K562 (cell line): ENCODE results near the gene PGRMC2. TPM values are rescaled to one million over a fixed set of nuclear protein-coding genes. Genes with fewer than 3 reads are reported as not detected.

Experiments
- ATAC-seq: fragments of 200-7000 bp; cut with Tn5 transposase; 3 replicates; pipeline ENCODE4 v1.9.1; 2020; ENCODE audit warnings: moderate library complexity
- BruUV-seq: library from RNA; stranded (reverse); fragments of 400-500 nt; replicated peaks from 2 replicates; lab custom pipeline; 2021; lab: Mats Ljungman, UMichigan
- CTCF ChIA-PET: fragments of 300-600 bp; formaldehyde crosslinking; extraction: SDS; loops from one replicate; lab custom pipeline; 2021; ENCODE audit warnings: low intra/inter-chr PET ratio; lab: Yijun Ruan, JAX
- POLR2A ChIA-PET: fragments of 300-600, 350-650 bp; sonication (Branson Sonifier 250); formaldehyde crosslinking; extraction: SDS; loops from one replicate; lab custom pipeline; 2021; ENCODE audit warnings: antibody characterized with exemption, inconsistent platforms; lab: Yijun Ruan, JAX
- DNase-seq, 4 experiments: peaks; one replicate each; pipeline versions ENCODE4 v3.0.0 to v3.0.0-alpha.2; 2011 to 2018; ENCODE audit warnings: low spot score in 3 of 4, mixed read lengths in 3 of 4; ENCODE audit errors: extremely low read depth in 1 of 4
- FAIRE-seq: peaks from 2 replicates; lab custom pipeline; 2011; peaks lifted over from hg19 to GRCh38; lab: Jason Lieb, UNC
- H2AFZ ChIP-seq: 2 replicates; pipeline ENCODE4 v1.6.0; 2011; ENCODE audit warnings: low read depth, low read length, control low read depth, inconsistent platforms
- H3K27ac ChIP-seq: fragments of 200-600 bp; 3 replicates; pipeline ENCODE4 v1.8.0; 2011; ENCODE audit warnings: low read depth, mild to moderate bottlenecking, control low read depth, inconsistent platforms, low read length, moderate library complexity, mixed read lengths; ENCODE audit errors: extremely low read depth
- H3K27me3 ChIP-seq, 2 experiments: fragments of 300-600 bp in 1 of 2; 2 replicates in 1 of 2; 3 replicates in 1 of 2; pipeline versions ENCODE4 v1.6.0 to v1.8.0; 2011; ENCODE audit warnings: inconsistent platforms in 2 of 2, low read length in 2 of 2, mild to moderate bottlenecking in 1 of 2, mixed read lengths in 1 of 2, moderate library complexity in 1 of 2; ENCODE audit not compliant: control insufficient read depth in 2 of 2, insufficient read depth in 2 of 2
- H3K36me3 ChIP-seq: fragments of 300-600 bp; 3 replicates; pipeline ENCODE4 v1.8.0; 2011; ENCODE audit warnings: mild to moderate bottlenecking, low read length, inconsistent platforms; ENCODE audit not compliant: control insufficient read depth, insufficient read depth
- H3K4me1 ChIP-seq, 2 experiments: fragments of 200-600 bp in 1 of 2; replicated peaks in 1 of 2; 2 replicates in 1 of 2; 3 replicates in 1 of 2; pipeline versions ENCODE4 v1.5.1 to v1.8.0; 2011; ENCODE audit warnings: inconsistent platforms in 2 of 2, low read length in 2 of 2, mild to moderate bottlenecking in 1 of 2, mixed read lengths in 1 of 2, moderate library complexity in 1 of 2; ENCODE audit not compliant: control insufficient read depth in 2 of 2, insufficient read depth in 2 of 2
- H3K4me2 ChIP-seq: 2 replicates; pipeline ENCODE4 v1.6.1; 2011; ENCODE audit warnings: low read length, control low read depth, inconsistent platforms, mixed read lengths; ENCODE audit not compliant: insufficient read depth
- H3K4me3 ChIP-seq: fragments of 200-600 bp; sonication (generic), shearing (Covaris generic); 2 replicates; pipeline ENCODE4 v1.5.1; 2016; ENCODE audit warnings: control low read depth, inconsistent platforms
- H3K79me2 ChIP-seq: fragments of 200-600 bp; 3 replicates; pipeline ENCODE4 v1.8.0; 2011; ENCODE audit warnings: low read length, inconsistent platforms; ENCODE audit not compliant: control insufficient read depth, insufficient read depth
- H3K9ac ChIP-seq, 2 experiments: 2 replicates each; pipeline versions ENCODE4 v1.6.0 to v1.6.1; 2011; ENCODE audit warnings: low read depth in 2 of 2, low read length in 2 of 2, control low read depth in 1 of 2, inconsistent platforms in 1 of 2, mild to moderate bottlenecking in 1 of 2, mixed read lengths in 1 of 2; ENCODE audit not compliant: insufficient read depth in 1 of 2
- H3K9me1 ChIP-seq: one replicate; pipeline ENCODE4 v1.6.0; 2011; ENCODE audit warnings: inconsistent platforms, mild to moderate bottlenecking, low read length, moderate library complexity; ENCODE audit not compliant: control insufficient read depth, insufficient read depth
- H3K9me3 ChIP-seq: replicated peaks from 2 replicates; pipeline ENCODE4 v1.5.1; 2011; ENCODE audit warnings: low read depth, low read length, inconsistent platforms; ENCODE audit not compliant: control insufficient read depth, insufficient read depth
- H4K20me1 ChIP-seq: replicated peaks from 2 replicates; pipeline ENCODE4 v1.6.1; 2011; ENCODE audit warnings: low read length, inconsistent platforms, mixed read lengths; ENCODE audit not compliant: control insufficient read depth, insufficient read depth
- ARID3B ChIP-seq: fragments of 250-450 bp; sonication (Bioruptor Pico); IDR thresholded peaks from 2 replicates; pipeline ENCODE4 v1.4.0; 2020; ENCODE audit warnings: borderline replicate concordance
- DACH1 ChIP-seq: fragments of 450-650 bp; IDR thresholded peaks from 2 replicates; pipeline ENCODE4 v1.6.1; 2018; ENCODE audit not compliant: partially characterized antibody
- FOSL1 ChIP-seq: fragments of 200-800 bp; sonication (Bioruptor generic); conservative IDR thresholded peaks from 2 replicates; pipeline ENCODE4 v1.6.1; 2016; ENCODE audit warnings: missing genetic modification characterization, missing compliant biosample characterization
- FOXK2 ChIP-seq, 2 experiments: fragments of 450-650 bp; IDR thresholded peaks in 1 of 2; conservative IDR thresholded peaks in 1 of 2; 2 replicates each; pipeline ENCODE4 v1.6.1; 2016; ENCODE audit warnings: low read depth in 2 of 2, mild to moderate bottlenecking in 1 of 2
- GABPA ChIP-seq: fragments of 200-800 bp; sonication (Bioruptor generic); conservative IDR thresholded peaks from 2 replicates; pipeline ENCODE4 v1.6.1; 2016; ENCODE audit warnings: low read depth, missing genetic modification characterization, missing compliant biosample characterization
- HBP1 ChIP-seq: fragments of 450-650 bp; formaldehyde crosslinking; IDR thresholded peaks from 2 replicates; pipeline ENCODE4 v1.4.0; 2022; ENCODE audit warnings: missing genetic modification characterization
- HDAC8 ChIP-seq: fragments of 450-650 bp; IDR thresholded peaks from 2 replicates; pipeline ENCODE4 v1.6.1; 2016; ENCODE audit warnings: mild to moderate bottlenecking, missing genetic modification characterization, moderate library complexity, missing compliant biosample characterization
- HES1 ChIP-seq: fragments of 450-650 bp; IDR thresholded peaks from 2 replicates; pipeline ENCODE4 v1.6.1; 2016; ENCODE audit warnings: low read depth, mild to moderate bottlenecking, moderate library complexity
- L3MBTL2 ChIP-seq: fragments of 450-650 bp; IDR thresholded peaks from 2 replicates; pipeline ENCODE4 v1.6.1; 2016; ENCODE audit warnings: mild to moderate bottlenecking, moderate library complexity
- MEIS2 ChIP-seq: fragments of 450-650 bp; IDR thresholded peaks from 2 replicates; pipeline ENCODE4 v1.6.1; 2014; ENCODE audit warnings: mild to moderate bottlenecking; ENCODE audit not compliant: partially characterized antibody
- NR2C1 ChIP-seq, 2 experiments: fragments of 450-650 bp; IDR thresholded peaks; 2 replicates each; pipeline ENCODE4 v1.6.1; 2017; ENCODE audit warnings: mild to moderate bottlenecking in 2 of 2, antibody characterized with exemption in 1 of 2, inconsistent platforms in 1 of 2, missing compliant biosample characterization in 1 of 2, missing genetic modification characterization in 1 of 2
- NUFIP1 ChIP-seq: fragments of 450-650 bp; IDR thresholded peaks from 2 replicates; pipeline ENCODE4 v1.6.1; 2018; ENCODE audit not compliant: partially characterized antibody
- PATZ1 ChIP-seq: fragments of 250-450 bp; sonication (Bioruptor Pico); IDR thresholded peaks from 2 replicates; pipeline ENCODE4 v1.5.0; 2020; ENCODE audit warnings: mild to moderate bottlenecking, borderline replicate concordance
- TAF9B ChIP-seq: fragments of 450-650 bp; IDR thresholded peaks from 2 replicates; pipeline ENCODE4 v1.6.1; 2018; ENCODE audit warnings: mild to moderate bottlenecking; ENCODE audit not compliant: partially characterized antibody
- ZNF146 ChIP-seq: IDR thresholded peaks from one replicate; pipeline ENCODE4 v1.6.1; 2018; ENCODE audit warnings: missing compliant biosample characterization; ENCODE audit not compliant: unreplicated experiment
- ZNF431 ChIP-seq: sonication (generic); formaldehyde crosslinking; IDR thresholded peaks from 2 replicates; pipeline ENCODE4 v1.8.0; 2022; ENCODE audit warnings: mild to moderate bottlenecking, missing genetic modification reagents
- ZNF586 ChIP-seq: fragments of 450-650 bp; formaldehyde crosslinking; conservative IDR thresholded peaks from 2 replicates; pipeline ENCODE4 v1.4.0; 2020; ENCODE audit warnings: mild to moderate bottlenecking, moderate library complexity
- WGBS: fragments of 100-300 bp; shearing (Covaris generic); methylation state at CpG from one replicate; pipeline ENCODE4 v1.1.6; 2016; ENCODE audit warnings: low coverage, mixed read lengths; ENCODE audit not compliant: insufficient coverage; ENCODE audit errors: missing lambda C conversion rate; 5-methylcytosine and 5-hydroxymethylcytosine counted together
- in situ Hi-C: fragments of 300-500 bp; cut with MboI; formaldehyde crosslinking; loops from 4 replicates; pipeline ENCODE4 v1.15.0; 2018; ENCODE audit warnings: inconsistent platforms, mixed read lengths
- intact Hi-C: fragments of 100-400 bp; cut with micrococcal nuclease; formaldehyde crosslinking; loops from 2 replicates; pipeline ENCODE4 v1.14.2; 2022
- polyA plus RNA-seq, 8 experiments: library from polyadenylated mRNA; depleted of rRNA in 4 of 8; stranded (reverse) in 5 of 8; unstranded in 3 of 8; fragments of >200 nt; fragmentation: Nextera tagmentation in 2 of 8; fragmentation: Illumina TruSeq in 1 of 8; extraction: Ambion mirVana in 2 of 8; extraction: Trizol in 1 of 8; gene quantifications; 2 replicates each; pipeline versions ENCODE4 v1.2.1 to v1.2.3, GENCODE V29; 2011 to 2014; ENCODE audit warnings: inconsistent platforms in 1 of 8, missing spikeins in 1 of 8
- total RNA-seq, 7 experiments: library from RNA; depleted of rRNA in 6 of 7; stranded (reverse); fragments of >200 nt in 6 of 7; fragmentation: Illumina TruSeq in 2 of 7; extraction: Trizol in 2 of 7; gene quantifications; 2 replicates each; pipeline versions ENCODE4 v1.2.1 to v1.2.3, GENCODE V29; 2011 to 2021; ENCODE audit warnings: low replicate concordance in 1 of 7

The PGRMC2 gene
- total and polyA plus RNA-seq, 9 of the 15 experiments (the other 6 are each of a cell fraction or from before 2014, with no cell fraction given): 12.4 to 81.3 (median 22.7) TPM

GRCh38 chr4:128322311-128322710 is 34.7 kb upstream of the PGRMC2 start (continued):
- TF ChIP-seq ARID3B (CRISPR knock-in tag): no peak
- TF ChIP-seq DACH1: peak; percentile 24
- TF ChIP-seq HDAC8 (tag): no peak
- peak; percentile 11 for TF ChIP-seq TAF9B
- peak; percentile 54 for TF ChIP-seq MEIS2
- TF ChIP-seq, all 486 proteins: peak for 14

GRCh38 chr4:128320656-128321055 is 33.0 kb upstream of the PGRMC2 start:
- ChIA-PET POLR2A (interaction anchor here (1.2 to 1.3 kb wide), 2 partner anchors 10 to 12 kb away, joined by 3 read pairs; no protein-coding TSS in a partner anchor), CTCF (no interaction called here)
- Histone ChIP-seq H2AFZ (no peak overlapping the region), H4K20me1 (no peaks in the 10 kb centered on the region), H3K9me3 (no peaks in the 10 kb centered on the region), H3K4me2 (no peak overlapping the region), H3K9me1 (no peaks in the 10 kb centered on the region), H3K4me3 (no peak overlapping the region), H3K4me1 (peaks cover 3 to 12% of the 10 kb centered on the region in 2 experiments; a peak in 3 of 5 replicates), H3K79me2 (no peaks in the 10 kb centered on the region), H3K9ac (no peak overlapping the region), H3K36me3 (no peaks in the 10 kb centered on the region), H3K27me3 (no peaks in the 10 kb centered on the region), H3K27ac (no peak overlapping the region)
- DNase-seq (no peak), FAIRE-seq (no peak), ATAC-seq (no peak)
- no TSS peak for BruUV-seq
- 88% methylated on average over 1 of the region's 1 CpG for WGBS
- in situ Hi-C loops: no loop called here
- intact Hi-C loops: no loop called here
- TF ChIP-seq GABPA (tag) (no peak), FOXK2 (conservative IDR thresholded peaks at IDR 0.05 in 1 of 2, IDR thresholded peaks at IDR 0.05 in 1 of 2; ENCODE audit: low read depth in 2 of 2) (no peak), NUFIP1 (no peak), ZNF431 (CRISPR knock-in tag) (no peak), NR2C1 (IDR thresholded peaks at IDR 0.05) (no peak), NR2C1 (tag; IDR thresholded peaks at IDR 0.05) (no peak), HES1 (no peak), ZNF586 (CRISPR knock-in tag) (no peak), FOSL1 (tag) (no peak), L3MBTL2 (no peak), ZNF146 (CRISPR knock-in tag) (no peak), HBP1 (CRISPR knock-in tag) (no peak), PATZ1 (CRISPR knock-in tag) (no peak)
